Effector memory CD4-positive, alpha-beta T cell (primary cell): ENCODE results near the gene ATG16L2.

Experiments used
- DNase-seq, 3 donors: peaks; one replicate each; pipeline ENCODE4 v3.0.0-alpha.2; 2020
- H3K27ac ChIP-seq: 2 replicates; pipeline ENCODE4 v1.7.0; 2013; ENCODE audit warnings: mild to moderate bottlenecking, low read length, moderate library complexity; ENCODE audit not compliant: insufficient read depth, poor library complexity, severe bottlenecking
- H3K27me3 ChIP-seq: replicated peaks from 2 replicates; pipeline ENCODE4 v1.7.0; 2013; ENCODE audit warnings: mild to moderate bottlenecking, low read length; ENCODE audit not compliant: insufficient read depth, control insufficient read depth, poor library complexity, severe bottlenecking
- H3K36me3 ChIP-seq: 2 replicates; pipeline ENCODE4 v1.7.0; 2013; ENCODE audit warnings: mild to moderate bottlenecking, low read length, moderate library complexity; ENCODE audit not compliant: control insufficient read depth, insufficient read depth
- H3K4me1 ChIP-seq: 2 replicates; pipeline ENCODE4 v1.7.0; 2013; ENCODE audit warnings: low read length, mild to moderate bottlenecking; ENCODE audit not compliant: control insufficient read depth, insufficient read depth, poor library complexity, severe bottlenecking
- H3K4me3 ChIP-seq: 2 replicates; pipeline ENCODE4 v1.7.0; 2013; ENCODE audit warnings: low read length, low read depth, mild to moderate bottlenecking; ENCODE audit not compliant: insufficient read depth, poor library complexity, severe bottlenecking
- H3K9me3 ChIP-seq: 2 replicates; pipeline ENCODE4 v1.7.0; 2013; ENCODE audit warnings: mild to moderate bottlenecking, low read length, moderate library complexity; ENCODE audit not compliant: control insufficient read depth

ATG16L2 gene

DNA sequence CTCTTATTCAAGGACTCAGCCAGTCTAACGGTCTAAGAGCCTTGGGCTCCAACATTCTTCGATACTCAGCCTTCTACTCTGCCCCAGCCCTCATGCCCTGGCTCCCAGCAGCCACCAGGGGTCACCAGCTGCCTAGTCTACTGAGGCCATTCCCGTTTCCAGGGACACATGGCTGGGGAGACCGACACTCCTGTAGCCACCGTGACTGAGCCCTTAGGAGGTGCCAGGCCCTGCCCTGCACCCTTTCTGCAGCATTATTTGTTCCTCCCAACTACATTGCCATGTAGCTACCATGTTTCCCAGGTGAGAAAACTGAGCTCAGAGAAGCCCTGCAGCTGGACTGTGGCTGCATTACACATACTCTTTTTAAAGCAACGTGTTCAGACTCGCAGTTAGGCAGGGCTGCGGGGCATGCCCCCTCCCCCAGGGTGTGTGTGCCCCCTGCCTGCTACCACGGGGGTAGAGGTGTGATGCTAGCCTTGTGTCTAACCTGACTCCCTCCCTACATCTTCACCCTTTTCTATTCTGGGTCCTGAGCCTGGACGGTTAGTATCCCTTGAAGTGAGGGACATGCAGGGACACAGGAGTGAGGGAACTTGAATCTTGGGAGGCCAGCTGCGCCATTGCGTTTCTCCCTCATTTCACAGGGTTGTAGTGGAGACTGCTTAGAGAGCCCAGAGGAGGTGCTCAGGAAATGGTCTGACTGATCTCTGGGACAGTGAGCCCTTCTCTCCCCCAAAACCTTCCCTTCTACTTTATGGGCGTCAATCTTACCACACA lies 17.5 kb downstream of the ATG16L2 start:
- Histone ChIP-seq H3K36me3 (peaks cover 31% of the 10 kb centered on the region), H3K27me3 (no peaks in the 10 kb centered on the region), H3K4me1 (no peaks in the 10 kb centered on the region), H3K4me3 (no peak overlapping the region), H3K9me3 (no peaks in the 10 kb centered on the region), H3K27ac (no peak overlapping the region)
- DNase-seq, result peak in 2 of 3 donors; percentile 25 to 32

DNA sequence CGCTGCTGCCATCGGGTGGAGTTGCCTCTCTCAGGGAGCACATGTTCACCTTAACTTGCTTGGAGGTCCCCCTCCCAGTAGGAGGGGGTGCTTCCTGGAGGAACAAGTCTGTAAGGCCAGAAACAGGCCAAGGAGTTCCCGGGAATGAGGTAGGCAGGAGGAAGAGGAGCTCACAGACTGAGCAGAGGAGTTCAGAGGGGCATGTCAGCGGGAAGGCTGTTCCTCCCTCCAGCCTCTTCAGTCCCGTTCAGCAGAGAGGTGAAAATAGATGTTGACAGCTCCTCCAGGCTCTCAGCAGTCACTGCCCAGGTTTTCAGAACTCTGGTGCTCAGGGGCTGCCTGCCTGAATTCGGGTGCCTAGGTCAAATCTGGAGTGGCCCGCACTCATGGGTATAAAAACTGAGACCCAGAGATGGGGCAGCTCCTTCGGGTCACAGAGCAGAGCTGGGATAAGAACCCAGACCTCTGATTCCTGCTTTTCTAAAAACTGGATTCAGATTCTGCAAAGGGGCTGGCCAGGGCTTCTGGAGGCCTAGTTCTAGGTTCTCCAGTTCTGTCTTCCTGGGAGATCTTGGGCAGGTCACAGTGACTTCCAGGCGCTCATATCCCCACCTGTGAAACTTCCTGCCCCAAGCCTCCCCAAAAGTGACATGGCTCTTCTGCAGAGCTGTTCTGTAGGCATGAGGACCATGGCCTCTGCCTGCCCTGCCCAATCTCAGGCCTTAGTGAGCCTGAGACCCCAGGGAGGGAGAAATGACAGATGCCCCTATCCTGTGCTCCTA lies 18.3 kb downstream of the ATG16L2 start:
- no peak overlapping the region for H3K4me3 ChIP-seq
- H3K9me3 ChIP-seq, result no peaks in the 10 kb centered on the region
- H3K4me1 ChIP-seq, result no peaks in the 10 kb centered on the region
- no peak for DNase-seq
- peaks cover 31% of the 10 kb centered on the region for H3K36me3 ChIP-seq
- no peak overlapping the region for H3K27ac ChIP-seq
- H3K27me3 ChIP-seq, result no peaks in the 10 kb centered on the region

DNA sequence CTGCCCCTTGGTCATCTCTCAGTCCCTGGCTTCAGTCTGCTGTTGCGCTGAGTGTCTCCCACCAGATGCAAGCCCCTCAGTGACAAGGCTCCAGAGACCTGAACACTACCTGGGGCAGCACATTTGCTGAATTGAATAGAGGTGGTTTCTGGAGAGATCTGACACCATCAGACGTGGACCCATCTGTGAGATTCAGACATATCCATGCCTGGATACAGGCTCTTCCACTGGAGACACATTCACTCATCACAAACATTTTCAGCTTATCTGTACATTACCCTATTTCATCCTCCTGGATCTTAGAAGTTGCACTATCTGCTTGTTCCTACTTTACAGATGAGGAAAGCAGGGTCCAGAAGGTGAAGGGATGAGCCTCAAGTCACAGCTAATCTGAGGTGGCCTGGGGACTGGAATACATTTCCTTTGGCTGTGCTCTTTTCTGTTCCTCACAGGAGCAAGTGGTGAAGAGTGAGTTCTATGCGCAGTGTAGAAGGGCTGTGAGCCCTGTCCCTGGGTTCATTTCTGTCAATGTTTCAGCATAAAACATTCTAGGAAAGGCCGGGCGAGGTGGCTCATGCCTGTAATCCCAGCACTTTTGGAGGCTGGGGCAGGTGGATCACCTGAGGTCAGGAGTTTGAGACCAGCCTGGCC lies 19.0 kb downstream of the ATG16L2 start:
- Histone ChIP-seq H3K4me3 (no peak overlapping the region), H3K27me3 (no peaks in the 10 kb centered on the region), H3K36me3 (peaks cover 28% of the 10 kb centered on the region), H3K27ac (peak overlapping the region; percentile 25), H3K4me1 (no peaks in the 10 kb centered on the region), H3K9me3 (no peaks in the 10 kb centered on the region)
- DNase-seq, result no peak

DNA sequence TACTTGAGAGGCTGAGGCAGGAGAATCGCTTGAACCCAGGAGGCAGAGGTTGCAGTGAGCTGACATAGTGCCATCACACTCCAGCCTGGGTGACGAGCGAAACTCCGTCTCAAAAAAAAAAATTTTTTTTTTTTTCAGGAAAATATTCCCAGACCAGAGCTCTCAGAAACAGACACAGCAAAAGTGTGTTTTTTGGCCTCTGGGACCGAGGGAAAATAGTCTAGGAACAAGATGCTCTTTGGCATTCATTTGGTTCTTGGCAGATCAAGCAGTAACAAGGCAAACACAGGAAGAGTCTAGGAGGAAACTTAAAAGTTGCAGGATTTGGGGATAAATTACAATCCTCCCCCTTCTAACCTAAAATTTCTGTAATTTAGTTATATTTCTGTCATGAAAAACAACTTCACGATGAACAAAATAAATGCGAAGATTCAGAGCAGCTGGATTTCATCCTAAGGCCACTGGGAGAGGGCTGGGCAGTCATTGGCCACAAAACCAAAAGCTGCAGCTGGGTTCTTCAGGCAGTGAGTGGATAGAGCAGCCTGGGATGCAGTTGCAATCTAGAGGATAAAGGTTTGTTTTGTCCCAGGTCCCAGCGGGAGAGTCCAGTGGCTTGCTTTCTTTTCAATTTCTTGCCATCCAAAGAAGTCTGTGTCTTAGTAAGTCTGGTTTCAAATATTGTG lies 19.7 kb downstream of the ATG16L2 start:
- Histone ChIP-seq H3K9me3 (no peaks in the 10 kb centered on the region), H3K36me3 (peaks cover 30% of the 10 kb centered on the region), H3K4me3 (no peak overlapping the region), H3K27me3 (no peaks in the 10 kb centered on the region), H3K27ac (no peak overlapping the region), H3K4me1 (no peaks in the 10 kb centered on the region)
- no peak for DNase-seq

DNA sequence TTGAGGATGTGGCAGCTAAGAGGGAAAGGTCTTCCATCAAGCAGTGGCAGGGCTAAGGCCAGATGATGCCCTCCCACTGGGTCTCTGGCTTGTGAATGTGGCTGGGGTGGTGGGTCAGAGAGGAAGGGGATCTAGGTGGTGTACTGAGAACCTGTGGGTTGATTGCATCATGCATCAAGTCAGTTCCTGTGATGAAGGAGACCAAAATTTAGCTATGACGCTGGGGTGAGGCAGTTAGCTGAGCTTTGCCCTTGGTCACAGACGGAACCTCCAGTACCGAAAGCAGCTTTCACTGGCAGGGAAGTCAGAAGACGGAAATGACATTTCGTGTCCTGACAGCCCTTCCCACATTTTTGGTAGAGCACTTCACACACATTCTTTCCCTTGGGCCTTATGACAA lies 20.7 kb downstream of the ATG16L2 start:
- H3K4me1 ChIP-seq, result no peaks in the 10 kb centered on the region
- H3K9me3 ChIP-seq, result no peaks in the 10 kb centered on the region
- no peaks in the 10 kb centered on the region for H3K27me3 ChIP-seq
- no peak overlapping the region for H3K27ac ChIP-seq
- H3K4me3 ChIP-seq, result no peak overlapping the region
- H3K36me3 ChIP-seq, result peaks cover 21% of the 10 kb centered on the region
- no peak for DNase-seq

DNA sequence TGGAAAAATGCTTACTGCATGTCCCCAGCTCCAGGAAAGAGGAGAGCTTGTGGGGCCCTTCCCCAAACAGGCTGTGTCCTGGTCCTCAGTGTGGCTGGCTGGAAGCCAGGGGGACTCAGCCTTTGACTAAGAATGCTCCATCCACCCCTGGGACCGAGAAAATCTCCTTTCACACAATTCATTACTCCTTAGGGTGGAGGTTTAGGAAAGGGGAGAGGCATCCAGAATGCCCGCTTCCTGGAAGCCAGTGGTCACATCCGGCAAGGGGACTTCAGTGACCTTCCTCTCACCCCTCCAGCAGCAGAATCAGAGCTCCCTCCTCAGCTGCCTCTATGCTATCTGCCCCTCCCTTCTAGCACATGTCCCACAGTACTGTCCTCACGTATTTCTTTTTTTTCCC lies 21.9 kb downstream of the ATG16L2 start:
- Histone ChIP-seq H3K9me3 (no peaks in the 10 kb centered on the region), H3K4me3 (no peak overlapping the region), H3K27me3 (no peaks in the 10 kb centered on the region), H3K36me3 (peaks cover 12% of the 10 kb centered on the region), H3K27ac (no peak overlapping the region), H3K4me1 (no peaks in the 10 kb centered on the region)
- no peak for DNase-seq

DNA sequence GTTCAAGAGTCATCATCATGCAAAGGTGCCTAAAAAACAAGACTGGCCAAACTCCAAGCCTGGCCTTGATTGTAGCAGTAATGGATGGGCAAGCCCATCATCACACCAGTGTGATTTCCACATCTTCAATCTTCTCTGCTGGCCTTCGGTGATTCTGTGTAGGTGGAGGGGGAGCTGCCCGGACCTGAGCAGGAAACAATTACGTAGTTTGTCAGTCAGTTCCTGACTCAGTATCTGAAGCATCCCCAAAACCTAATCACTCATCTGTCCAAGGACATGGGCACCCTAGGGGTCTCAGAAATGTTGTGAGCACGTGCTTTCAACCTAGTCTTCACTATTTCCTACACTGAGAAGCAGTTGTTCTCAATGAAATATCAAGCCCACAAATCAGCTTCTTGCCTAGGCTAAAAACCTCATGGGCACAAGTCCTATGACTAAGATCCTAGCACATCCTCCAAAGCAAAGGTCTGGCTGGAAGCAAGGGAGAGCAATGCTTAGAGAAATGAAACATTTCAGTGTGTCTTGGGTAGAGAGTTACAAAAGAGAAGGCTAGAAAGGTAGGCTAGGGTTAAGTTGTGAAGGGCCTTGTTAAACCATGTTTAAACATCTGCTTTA lies 24.6 kb downstream of the ATG16L2 start:
- Histone ChIP-seq H3K27ac (no peak overlapping the region), H3K4me3 (no peak overlapping the region), H3K4me1 (no peaks in the 10 kb centered on the region), H3K36me3 (peaks cover 21% of the 10 kb centered on the region), H3K9me3 (no peaks in the 10 kb centered on the region), H3K27me3 (no peaks in the 10 kb centered on the region)
- no peak for DNase-seq

DNA sequence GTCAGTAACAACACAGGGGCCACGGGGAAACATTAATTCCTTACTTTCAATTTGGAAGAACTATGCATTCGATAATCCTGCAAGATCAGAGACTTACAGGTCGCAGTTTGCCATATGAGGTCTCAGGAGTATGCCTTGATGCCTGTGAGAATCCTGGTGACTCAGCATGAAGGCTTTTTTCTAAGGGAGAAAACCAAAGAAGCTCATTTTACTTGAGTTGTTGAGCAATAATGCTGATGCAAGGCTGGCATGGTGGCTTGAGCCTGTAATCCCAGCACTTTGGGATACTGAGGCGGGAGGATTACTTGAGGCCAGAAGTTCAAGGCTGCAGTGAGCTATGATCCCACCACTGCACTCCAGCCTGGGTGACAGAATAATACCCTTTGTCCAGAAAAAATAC lies 26.6 kb downstream of the ATG16L2 start:
- H3K4me1 ChIP-seq, result no peaks in the 10 kb centered on the region
- H3K4me3 ChIP-seq, result no peak overlapping the region
- H3K36me3 ChIP-seq, result peaks cover 33% of the 10 kb centered on the region
- no peaks in the 10 kb centered on the region for H3K9me3 ChIP-seq
- no peaks in the 10 kb centered on the region for H3K27me3 ChIP-seq
- DNase-seq, result no peak
- no peak overlapping the region for H3K27ac ChIP-seq

DNA sequence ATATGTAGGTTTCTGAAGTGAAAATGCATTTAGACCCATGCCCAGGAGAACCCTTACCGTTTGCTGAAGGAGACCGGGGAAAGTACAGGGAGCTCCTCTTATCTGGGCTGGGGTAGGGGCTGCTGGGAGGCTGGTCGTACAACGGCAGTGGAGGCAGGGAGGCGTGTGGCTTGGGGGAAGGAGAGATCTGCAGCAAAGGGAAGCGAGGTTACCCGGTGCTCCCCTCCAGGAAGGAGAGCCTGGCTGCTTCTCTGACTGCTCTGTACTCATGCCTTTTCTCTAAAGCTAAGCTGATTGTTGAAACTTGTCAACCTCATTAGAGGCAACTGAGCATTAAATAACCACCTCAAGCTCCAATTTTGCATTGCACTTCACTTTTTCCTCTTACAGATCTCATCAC lies 27.2 kb downstream of the ATG16L2 start:
- Histone ChIP-seq H3K4me3 (no peak overlapping the region), H3K27ac (no peak overlapping the region), H3K9me3 (no peaks in the 10 kb centered on the region), H3K27me3 (no peaks in the 10 kb centered on the region), H3K36me3 (peaks cover 33% of the 10 kb centered on the region), H3K4me1 (no peaks in the 10 kb centered on the region)
- no peak for DNase-seq
